Loucy (cell line): ENCODE results near the gene ANKRD13B.

Experiments used
- EZH2phosphoT487 ChIP-seq: fragments of 200-600 bp; IDR thresholded peaks from 2 replicates; pipeline ENCODE4 v1.6.1; 2018; ENCODE audit warnings: antibody characterized with exemption, mild to moderate bottlenecking, moderate library complexity, borderline replicate concordance
- TF ChIP-seq, protein P1 (sequence below): fragments of 200-600 bp; sonication (generic); conservative IDR thresholded peaks from 2 replicates; pipeline ENCODE4 v1.5.1; 2014; ENCODE audit warnings: mild to moderate bottlenecking, antibody characterized with exemption, low read length

DNA sequence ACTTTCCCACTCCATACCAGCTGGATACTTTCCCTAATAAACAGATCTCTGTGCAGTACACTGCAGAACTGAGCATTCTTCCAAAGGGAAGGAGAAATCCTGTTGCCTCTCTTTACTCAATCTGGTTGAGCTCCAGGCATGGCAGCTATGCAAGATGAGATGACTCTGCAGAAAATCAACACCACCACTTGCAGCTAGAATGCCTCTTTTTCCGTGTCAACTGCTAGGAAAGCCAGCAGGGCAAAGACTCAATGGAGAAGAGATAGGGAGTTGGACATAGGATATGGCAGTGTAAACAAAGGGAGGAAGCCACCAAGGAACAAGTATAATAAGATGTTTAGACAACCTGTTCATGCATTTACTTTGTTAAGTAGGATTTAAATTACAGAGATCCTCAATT is 70.2 kb downstream of the ANKRD13B start:
- TF ChIP-seq, protein P1, sequence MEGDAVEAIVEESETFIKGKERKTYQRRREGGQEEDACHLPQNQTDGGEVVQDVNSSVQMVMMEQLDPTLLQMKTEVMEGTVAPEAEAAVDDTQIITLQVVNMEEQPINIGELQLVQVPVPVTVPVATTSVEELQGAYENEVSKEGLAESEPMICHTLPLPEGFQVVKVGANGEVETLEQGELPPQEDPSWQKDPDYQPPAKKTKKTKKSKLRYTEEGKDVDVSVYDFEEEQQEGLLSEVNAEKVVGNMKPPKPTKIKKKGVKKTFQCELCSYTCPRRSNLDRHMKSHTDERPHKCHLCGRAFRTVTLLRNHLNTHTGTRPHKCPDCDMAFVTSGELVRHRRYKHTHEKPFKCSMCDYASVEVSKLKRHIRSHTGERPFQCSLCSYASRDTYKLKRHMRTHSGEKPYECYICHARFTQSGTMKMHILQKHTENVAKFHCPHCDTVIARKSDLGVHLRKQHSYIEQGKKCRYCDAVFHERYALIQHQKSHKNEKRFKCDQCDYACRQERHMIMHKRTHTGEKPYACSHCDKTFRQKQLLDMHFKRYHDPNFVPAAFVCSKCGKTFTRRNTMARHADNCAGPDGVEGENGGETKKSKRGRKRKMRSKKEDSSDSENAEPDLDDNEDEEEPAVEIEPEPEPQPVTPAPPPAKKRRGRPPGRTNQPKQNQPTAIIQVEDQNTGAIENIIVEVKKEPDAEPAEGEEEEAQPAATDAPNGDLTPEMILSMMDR = no peak
- TF ChIP-seq EZH2phosphoT487 = no peak
